HPDE6-E6E7 (cell line): ENCODE measurements around the gene GGT6.

Experiments
- DNase-seq: peaks from one replicate; pipeline ENCODE4 v3.0.0; 2011; ENCODE audit warnings: missing footprints; ENCODE audit errors: extremely low spot score

The GGT6 gene

DNA sequence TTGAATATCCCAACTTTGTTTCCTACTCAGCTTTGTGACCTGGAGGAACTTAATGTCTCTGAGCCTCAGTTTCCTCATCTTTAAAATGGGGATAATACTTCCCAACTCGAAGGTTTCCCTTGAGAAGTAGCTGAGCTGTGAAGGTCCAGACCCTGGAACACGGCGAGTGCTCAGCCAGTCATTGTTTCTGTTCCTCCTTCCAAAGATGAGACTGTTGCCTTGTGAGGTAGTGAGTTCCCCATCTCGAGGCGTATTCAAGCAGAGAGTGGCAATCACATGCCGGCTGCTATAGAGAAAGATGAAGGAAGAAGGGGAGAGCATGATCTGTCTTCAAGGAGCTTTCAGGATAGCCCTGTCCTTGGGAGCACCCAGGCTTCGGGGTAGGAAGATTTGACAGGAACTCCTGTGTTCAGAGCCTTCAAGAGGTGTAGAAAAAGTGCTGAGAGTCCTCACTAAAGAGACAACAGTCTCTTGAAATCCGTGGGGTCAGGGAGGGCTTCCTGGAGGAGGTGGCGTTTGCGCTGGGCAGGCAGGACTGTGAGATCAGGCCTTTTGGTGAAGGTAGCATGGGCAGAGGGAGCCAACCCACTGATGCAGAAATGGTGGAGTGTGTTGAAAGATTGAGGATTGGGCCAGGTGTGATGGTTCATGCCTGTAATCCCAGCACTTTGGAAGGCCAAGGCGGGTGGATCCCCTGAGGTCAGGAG lies 34.5 kb downstream of the GGT6 start:
- DNase-seq, result no peak

DNA sequence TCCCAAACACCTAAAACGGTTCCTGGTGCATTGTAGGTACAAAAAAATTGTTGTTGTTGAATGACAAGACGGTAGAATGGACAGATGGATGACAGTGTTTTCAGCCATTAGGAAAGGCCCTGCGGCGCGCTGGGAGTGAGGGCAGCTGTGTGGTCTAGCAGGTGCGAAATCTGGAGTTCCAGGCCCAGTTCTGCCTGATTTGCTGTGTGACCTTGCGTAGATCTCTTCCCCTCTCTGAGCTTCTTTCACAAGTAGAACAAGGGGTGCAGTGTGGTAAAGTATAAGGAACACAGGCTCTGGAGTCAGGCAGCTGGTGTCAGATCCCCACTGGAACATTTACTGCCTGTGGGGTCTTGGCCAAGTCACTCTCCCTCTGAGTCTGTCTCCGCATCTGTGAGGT lies 36.4 kb downstream of the GGT6 start:
- DNase-seq, result no peak

- DNase-seq, result no peak
Measured at GRCh38 chr17:4522661-4523060, 37.7 kb downstream of the GGT6 start.

GRCh38 chr17:4520894-4521600 lies 39.3 kb downstream of the GGT6 start:
- DNase-seq, result peak; percentile 88

DNA sequence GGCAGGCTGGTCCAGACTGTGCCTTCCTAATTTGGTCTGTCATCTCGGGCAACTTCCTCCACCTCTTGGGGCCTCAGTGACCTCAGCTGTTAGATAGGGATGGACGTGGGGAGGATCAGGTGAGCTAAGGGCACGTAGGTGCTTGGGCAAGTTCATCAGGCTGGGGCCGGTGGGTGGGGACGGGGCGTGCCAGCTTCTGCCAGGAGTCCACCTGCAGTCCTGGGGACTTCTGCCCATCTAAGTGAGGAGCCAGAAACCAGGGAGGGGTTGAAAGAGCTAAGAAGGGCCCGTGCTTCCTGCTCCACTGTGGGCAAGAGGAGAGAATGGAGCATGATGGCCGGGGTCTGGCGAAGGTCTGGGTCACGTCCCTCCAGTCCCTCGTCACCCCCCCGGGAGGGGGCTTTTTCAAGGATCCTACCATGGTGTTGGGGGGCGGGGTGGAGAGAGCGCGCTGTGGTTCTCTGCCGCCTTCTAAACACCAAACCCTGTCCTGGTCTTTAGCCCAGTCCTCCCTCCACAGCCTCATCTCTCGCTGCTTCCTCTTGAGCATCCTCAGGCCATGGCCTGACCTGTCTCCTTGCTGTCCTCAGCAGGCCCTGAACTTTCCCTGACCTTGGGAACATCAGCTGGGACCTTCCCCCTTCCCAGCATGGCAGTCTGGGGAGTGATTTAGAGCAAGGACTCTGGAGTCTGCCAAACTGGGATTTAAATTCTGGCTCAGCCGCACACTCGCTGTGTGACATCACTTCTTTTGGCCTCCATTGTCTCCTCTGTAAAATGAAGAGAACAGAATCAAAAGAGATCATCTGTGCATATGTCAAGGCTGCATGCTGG lies 40.1 kb downstream of the GGT6 start:
- DNase-seq, result no peak

DNA sequence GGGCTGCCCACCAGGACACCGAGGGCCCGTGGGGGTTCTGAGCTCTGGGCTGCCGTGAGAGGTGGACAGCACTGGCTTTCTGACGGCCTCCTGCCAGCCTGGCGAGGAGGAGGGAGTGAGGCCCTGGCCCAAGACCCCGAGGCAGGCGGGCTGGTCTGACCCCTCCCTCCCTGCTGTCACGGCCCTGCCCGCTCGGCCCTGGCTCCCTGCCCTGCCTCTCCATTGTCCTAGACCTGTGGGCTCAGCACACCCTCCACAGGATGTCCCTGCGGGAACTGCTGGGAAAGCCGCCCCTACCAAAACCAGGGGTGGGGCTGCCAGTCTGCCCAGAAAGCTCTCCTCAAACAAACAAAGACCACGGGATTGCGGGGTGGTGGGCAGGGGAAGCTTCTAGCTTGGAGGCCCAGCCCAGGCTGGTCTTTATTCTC lies 41.0 kb downstream of the GGT6 start:
- no peak for DNase-seq

GRCh38 chr17:4518901-4519300 lies 41.5 kb downstream of the GGT6 start:
- DNase-seq, result no peak

- no peak for DNase-seq
Measured at GRCh38 chr17:4516735-4517134, 43.6 kb downstream of the GGT6 start.

- no peak for DNase-seq
Measured at GRCh38 chr17:4515501-4515900, 44.9 kb downstream of the GGT6 start.

- no peak for DNase-seq
Measured at GRCh38 chr17:4514779-4515178, 45.6 kb downstream of the GGT6 start.

DNA sequence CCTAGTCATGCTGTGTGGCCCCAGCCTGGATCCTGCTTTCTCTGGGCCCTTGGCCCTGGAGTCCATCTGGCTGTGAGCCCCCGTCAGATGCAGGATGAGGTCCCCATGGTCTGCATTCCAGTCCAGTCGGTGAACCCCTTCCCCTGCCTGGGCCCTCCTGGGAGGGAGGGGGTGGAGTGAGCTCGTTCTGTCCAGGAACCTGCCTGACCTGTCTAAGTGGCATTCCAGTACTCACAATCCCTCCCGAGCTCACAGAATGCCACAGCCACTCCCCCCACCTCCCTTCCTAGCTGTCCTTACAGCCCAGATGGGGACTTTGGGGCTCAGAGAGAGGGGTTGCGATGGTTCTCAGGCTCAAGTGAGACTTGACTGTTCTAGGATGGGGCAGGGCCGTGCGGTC lies 46.2 kb downstream of the GGT6 start:
- DNase-seq, result peak; percentile 63

- DNase-seq, result no peak
Measured at GRCh38 chr17:4513113-4514032, 47.0 kb downstream of the GGT6 start.

DNA sequence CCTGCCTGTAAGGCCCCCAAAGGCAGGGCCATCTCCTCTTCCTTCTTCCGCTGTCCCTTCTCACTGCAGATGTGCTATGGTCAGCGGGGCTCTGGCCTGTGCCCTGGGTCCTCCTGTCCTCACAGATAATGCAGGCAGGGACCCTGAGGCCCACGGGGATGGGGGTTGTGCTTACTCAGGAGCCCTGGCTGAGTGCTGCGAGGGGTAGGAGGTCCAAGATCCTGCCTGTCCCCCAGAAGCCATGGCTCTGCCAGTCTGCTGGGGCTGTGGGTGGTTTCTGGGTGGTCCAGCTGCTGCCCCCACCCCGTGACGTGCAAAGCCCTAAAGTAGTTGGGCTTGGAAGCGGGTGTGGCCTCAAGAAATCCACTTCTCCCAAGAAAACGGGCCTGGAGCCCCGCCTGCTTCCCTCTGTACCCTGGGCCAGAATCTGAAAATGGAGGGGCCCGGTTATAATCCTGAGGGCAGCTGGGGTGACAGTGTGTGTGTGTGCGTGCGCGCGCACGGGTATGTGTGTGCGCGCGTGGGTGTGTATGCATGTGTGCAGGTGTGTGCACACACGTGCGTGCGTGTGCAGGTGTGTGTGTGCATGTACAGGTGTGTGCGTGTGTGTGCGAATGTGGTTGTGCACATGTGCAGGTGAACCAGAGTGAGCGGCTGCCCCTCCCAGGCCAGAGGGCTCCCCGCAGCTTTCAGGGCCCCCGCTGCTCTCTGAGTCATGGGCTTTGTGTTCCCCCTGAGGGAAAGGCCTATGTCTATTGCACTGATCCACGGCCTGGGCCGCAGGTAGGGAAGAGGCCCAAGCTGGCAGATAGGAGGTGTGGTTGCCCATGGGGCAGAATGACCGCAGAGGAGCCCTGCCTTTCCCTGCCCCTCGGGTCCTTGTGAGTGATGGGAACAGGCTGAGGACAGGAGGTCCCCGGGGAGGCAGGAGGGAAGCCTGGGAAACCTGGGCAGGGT lies 47.9 kb downstream of the GGT6 start:
- DNase-seq, result no peak

DNA sequence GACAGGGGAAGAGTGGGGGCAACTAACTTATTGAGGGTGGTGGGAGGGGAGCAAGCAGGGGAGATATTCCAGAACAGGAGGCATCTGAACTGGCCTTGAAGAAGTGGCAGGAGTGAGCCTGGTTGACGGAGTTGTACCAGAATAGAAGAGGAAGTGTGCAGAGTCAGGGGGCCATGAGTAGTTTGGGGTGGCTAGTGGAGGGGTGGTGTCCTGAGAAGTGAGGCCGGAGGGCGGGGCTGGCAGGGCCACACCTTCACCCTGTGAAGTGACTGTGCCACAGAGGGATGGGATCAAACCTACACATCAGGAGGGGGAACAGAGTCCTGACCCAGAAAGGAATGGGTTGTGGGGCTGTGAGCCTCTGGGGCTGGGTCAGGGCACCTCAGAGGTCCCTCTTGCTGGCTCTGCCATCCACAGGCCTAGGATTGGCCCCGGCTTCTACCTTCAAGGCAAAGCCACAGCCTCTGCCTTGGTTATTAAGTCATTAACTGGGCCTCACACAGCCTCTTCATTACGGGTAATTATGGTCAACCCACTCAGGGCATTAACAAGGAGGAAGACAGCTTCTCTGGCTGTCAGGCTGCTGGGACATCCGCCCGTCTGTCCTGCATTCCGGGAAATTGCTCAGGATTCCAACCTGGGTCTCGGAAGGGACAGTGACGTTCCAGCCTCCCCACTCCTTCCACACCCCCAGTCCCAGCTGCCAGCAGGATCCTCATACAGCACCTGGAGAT lies 49.0 kb downstream of the GGT6 start:
- DNase-seq, result no peak

- DNase-seq, result no peak
Measured at GRCh38 chr17:4510618-4510941, 49.8 kb downstream of the GGT6 start.

DNA sequence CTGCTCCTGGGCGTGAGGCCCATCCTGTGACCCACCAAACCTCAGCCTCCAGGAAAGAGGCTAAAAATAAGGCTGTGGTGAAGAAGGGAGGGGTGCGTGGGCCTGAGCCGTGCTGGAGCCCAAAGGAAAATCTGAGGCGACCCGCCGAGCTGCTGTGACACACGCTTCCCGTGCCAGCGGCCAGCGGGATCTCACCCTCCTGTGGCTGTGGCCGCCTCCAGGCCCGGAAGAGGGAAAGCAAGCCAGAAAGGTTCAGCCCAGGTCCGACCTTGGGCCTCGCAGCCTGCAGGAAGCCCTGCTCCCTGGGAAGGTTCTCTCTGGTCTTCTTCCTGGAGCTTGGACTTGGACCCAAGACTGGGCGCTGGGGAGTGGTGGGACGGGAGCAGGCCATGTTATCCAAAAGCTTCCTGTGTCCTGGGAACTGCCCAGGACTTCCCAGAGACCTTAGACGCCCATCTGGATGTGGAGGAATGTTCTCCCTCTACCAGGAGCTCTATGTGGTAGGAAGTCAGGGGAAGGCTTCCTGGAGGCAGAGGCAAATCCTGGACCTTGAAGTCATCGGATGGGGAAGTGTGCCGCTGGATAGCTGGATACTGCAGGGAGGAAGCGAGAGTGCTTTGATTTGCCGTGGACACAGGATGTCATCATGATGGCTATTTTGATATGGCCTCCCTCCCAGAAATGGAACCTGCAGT lies 50.3 kb downstream of the GGT6 start:
- DNase-seq, result no peak

GRCh38 chr17:4509401-4509800 lies 51.0 kb downstream of the GGT6 start:
- DNase-seq, result no peak

- DNase-seq, result no peak
Measured at GRCh38 chr17:4508207-4508606, 52.2 kb downstream of the GGT6 start.
